HT1080 (cell line): ENCODE results near the gene UBAC1. TPM values are rescaled to one million over a fixed set of nuclear protein-coding genes. Genes with fewer than 3 reads are reported as not detected.

Source experiments
- DNase-seq: peaks from one replicate; pipeline ENCODE4 v3.0.0-alpha.2; 2015; ENCODE audit warnings: low read depth
- polyA plus RNA-seq, 2 experiments: library from polyadenylated mRNA; depleted of rRNA; stranded (reverse); fragments of >200 nt; gene quantifications; 2 replicates each; pipeline ENCODE4 v1.2.3, GENCODE V29; 2015
- total RNA-seq: library from RNA; depleted of rRNA; stranded (reverse); fragments of >200 nt; shearing (Covaris generic); gene quantifications from 2 replicates; pipeline ENCODE4 v1.2.3, GENCODE V29; 2014; rRNA removed

Gene UBAC1, protein sequence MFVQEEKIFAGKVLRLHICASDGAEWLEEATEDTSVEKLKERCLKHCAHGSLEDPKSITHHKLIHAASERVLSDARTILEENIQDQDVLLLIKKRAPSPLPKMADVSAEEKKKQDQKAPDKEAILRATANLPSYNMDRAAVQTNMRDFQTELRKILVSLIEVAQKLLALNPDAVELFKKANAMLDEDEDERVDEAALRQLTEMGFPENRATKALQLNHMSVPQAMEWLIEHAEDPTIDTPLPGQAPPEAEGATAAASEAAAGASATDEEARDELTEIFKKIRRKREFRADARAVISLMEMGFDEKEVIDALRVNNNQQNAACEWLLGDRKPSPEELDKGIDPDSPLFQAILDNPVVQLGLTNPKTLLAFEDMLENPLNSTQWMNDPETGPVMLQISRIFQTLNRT
- total RNA-seq, result 115 and 127 TPM in 2 replicates
- 67.3 and 73.6 TPM in 2 replicates for polyA plus RNA-seq (2015; cell fraction: cytosol; rRNA removed)
- 57.9 and 61.6 TPM in 2 replicates for polyA plus RNA-seq (2015; cell fraction: nucleus; rRNA removed)

DNA sequence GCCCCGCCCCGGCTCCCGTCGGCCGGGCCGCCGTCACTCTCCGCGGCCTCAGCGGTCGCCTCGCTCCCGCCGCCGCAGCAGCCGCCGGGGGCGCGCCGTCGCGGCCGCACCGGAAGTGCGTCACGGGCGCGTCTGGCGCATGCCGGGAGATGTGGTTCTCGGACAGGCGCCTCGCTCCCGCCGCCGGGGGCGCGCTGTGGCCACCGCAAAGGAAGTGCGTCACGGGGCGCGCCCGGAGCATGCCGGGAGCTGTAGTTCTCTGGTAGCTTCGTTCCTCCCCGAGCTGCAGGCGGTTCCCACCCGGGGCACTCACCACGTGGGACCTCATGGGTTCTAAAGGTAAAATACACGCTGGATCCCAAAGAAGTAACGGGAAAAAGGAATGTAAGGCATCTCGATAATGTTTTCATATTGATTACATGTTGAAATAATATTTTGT, at the start of gene UBAC1:
Gene UBAC1, minus strand, starts transcription at position 97 of the 439 bp plus-strand sequence. CDS start 211 bp downstream, outside the sequence.
- peak; percentile 96 for DNase-seq

GRCh38 chr9:136010615-136011361, 49.6 kb upstream of the UBAC1 start:
- no peak for DNase-seq

DNA sequence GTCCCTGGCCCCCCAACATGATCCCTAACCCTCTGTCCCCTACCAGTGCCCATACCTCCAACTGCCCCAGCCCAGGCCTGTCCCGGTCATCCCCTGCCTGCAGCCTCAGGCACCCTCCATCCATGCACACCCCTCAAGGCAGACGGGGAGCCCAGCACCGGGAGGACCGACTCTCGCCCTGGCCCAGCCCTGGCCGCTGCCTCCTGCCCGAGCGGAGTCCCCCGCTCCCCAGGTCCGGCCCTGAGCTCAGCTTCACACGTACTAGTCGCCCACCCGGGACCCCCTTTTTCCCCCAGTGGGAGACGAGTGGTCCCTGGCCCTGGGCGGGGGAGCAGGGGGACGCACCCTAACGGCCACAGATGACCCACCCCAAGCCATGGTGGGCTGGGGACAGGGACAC, 49.0 kb upstream of the UBAC1 start:
- DNase-seq, result no peak

- no peak for DNase-seq
These were observed 48.3 kb upstream of the UBAC1 start for GRCh38 chr9:136009516-136009915.

DNA sequence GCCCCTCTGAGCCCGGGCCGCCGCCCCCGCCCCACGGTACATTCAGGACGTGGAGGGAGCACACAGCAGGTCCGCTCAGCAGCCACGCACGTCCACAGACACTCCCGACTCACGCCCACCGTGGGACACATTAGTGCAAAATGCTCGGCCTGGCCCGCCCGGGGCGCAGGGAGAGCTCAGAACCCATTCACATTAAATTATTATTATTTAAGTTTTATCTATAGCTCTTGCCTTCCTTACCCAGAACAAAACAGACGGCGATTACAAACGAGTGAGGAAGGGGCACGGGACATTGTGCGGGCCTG, 47.5 kb upstream of the UBAC1 start:
- no peak for DNase-seq

DNA sequence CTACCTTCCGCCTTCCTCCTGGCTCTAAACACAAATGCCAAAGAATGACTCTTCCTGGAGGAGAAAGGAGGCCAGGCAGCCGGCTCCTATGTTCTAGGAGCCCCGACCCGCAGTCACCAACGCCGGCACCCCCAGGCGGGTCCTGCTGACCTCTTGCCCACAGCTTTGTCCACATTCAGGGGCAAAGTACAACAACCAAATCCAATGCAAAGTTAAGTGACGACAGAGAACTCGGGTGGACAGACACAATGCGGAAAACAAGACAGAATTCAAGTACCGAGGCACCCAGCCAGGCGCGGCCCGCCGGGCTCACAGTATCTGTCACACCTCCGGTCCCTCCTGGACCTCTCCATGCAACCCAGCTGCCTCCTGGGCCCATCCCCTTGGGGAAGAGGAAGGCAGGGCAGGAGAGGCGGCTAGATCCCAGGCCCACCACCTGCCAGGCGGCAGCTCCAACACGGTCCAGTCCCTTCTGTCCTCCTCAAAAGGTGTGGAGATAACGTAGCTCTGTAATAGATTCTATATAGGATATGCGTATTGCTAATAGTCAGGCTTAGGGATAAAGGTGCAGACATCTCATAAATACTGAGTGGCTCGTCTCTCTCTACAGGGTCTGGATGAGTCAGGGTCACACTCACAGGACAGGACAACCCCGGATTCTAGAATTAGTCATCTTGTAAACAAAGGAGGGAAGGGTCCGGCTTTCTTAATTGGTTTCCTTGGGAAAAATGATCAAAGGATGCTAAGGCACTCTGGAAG, 46.9 kb upstream of the UBAC1 start:
- peak; percentile 83 for DNase-seq

DNA sequence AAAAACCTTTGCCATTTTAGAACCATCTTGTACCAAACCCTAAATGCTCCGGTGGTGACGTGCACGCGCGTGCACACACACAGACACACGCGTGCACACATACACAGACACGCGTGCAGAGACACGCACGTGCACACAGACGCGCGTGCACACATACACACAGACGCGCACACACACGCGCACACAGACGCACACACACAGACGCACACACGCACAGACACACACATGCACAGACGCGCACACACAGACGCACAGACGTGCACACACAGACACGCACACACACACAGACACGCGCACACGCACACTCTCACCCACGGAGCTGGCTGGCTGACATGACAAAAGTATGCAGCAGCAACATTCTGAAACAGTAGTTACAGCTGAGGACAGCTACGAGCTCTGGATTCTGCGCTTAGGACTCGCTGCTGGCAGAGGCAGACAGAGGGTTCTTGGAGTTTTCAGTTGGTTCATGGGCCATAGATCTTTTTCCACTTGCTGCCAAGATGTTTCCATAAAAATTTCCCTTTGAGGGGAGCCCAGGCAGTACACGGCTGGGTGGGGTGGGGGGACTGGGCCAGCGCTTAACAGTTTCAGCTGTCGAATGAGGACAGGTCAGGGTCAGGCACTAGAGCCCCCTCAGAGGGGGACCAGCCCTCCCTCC, 46.2 kb upstream of the UBAC1 start:
- no peak for DNase-seq

DNA sequence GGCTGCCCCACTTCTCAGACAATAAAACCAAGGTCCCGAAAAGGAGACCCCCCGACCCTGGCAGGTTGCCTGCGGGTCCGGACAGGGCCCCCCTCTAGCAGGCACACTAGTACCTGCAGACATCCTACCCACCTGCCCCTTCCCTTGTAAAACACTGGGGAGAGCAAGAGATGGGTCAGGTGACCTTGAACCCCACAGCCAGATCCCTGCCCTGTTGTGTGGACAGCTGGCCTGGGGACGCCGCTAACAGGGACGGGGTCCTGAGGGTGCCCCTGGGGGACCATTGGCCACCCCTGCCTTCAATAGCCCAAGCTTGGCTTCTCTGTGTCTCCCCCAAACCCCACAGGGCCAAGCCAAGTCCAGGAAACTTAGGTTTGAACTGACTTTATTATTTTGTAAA, 45.0 kb upstream of the UBAC1 start:
- DNase-seq, result no peak

GRCh38 chr9:136004712-136005111, 43.5 kb upstream of the UBAC1 start:
- DNase-seq, result no peak

DNA sequence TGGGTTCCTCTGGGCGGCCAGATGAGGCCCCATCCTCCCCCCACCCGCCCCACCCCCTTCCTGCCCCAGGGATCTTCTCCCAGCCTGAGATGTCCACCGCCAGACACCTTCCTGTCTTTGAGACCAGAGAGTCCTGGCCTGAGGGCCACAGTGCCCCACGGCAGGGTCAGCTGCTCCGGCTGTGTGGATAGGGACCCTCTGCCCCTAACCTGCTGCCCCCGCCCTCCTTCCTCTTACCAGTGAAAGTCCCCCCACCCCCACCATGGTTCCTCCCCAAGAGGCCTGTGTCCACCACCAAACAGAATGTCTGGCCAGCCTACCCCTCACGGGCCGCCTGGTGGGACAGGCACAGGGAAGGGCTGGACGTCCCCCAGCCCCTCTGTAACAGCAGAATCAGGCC, 43.0 kb upstream of the UBAC1 start:
- DNase-seq, result no peak

DNA sequence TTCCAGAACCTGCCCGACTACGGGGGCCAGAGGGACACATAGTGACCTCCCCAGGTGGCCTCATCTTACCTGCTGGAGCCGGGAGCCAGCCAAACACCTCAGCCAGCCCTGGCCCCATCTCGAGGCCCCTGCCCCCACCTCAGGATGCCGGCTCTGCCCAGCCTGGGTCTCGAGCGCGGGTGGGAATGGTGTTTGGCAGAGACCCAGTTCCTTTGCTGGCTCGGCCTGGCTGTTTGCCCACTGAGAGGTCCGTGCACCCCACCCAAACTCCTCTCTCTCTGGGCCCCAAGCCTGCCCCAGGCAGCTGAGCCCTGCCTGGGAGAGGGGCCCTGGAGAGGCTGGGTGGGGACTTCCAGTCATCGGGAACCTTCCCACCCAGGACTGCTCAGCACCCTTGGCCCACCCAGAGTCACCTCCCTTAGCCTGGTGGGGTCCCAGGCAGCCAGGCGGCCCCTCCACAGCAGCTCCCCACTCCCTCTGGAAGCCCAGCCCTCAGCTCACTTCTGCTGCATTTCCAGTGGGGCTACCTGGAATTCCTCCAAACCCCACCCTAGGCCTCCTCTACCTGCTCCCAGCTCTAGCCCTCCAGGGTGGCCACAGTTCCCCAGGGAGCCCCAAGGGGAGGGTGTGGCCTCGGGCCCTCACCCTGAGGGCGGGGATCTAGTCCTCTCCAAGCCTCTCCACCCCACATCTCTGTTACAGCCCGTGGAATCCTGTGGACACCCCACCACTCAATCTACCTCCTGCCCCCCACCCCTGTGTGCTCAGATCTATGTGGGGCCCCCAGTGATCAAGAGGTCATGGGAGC, 42.4 kb upstream of the UBAC1 start:
- DNase-seq, result no peak

DNA sequence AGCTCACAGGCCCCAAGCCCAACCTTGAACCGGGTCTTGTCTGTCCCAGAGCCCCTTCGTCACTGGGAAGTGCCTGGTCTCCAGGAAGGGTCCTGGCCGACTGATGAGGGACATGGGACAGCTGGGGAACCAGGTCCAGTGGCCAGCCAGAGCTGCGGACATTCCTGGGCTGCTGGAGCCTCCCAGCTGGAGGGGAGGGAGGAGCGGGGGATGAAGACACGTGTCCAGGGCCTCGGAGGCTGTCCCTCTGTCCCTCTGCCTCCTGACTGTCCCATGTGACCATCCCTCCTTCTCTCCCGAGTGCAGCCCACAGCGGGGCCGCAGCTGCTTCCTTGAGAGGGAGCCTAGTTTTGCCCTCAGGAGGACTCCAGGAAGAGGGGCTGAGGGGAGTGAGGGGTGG, 41.7 kb upstream of the UBAC1 start:
- DNase-seq, result no peak

- DNase-seq, result no peak
These were observed 41.0 kb upstream of the UBAC1 start for GRCh38 chr9:136002215-136002614.

DNA sequence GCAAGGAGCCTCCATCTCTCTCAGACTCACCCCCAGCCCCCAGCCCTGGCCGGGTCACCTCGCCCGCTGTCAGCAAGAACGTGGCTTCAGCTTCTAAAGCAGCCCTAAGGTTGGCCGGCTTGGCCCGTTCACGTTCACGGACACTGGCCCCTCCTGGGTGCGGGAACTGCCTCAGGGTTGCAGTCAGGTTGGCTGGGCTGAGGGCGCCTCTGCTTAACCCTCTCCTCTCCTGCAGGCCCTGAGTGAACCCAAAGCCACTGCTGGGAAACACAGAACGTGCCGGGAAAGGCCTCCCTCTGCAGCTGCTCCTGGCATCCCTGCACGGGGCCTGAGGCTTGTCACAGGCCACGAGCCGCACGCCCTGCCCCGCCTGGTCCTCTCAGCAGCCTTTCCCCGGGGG, 40.1 kb upstream of the UBAC1 start:
- DNase-seq, result no peak

- DNase-seq, result no peak
These were observed 37.4 kb upstream of the UBAC1 start for GRCh38 chr9:135998410-135999071.

DNA sequence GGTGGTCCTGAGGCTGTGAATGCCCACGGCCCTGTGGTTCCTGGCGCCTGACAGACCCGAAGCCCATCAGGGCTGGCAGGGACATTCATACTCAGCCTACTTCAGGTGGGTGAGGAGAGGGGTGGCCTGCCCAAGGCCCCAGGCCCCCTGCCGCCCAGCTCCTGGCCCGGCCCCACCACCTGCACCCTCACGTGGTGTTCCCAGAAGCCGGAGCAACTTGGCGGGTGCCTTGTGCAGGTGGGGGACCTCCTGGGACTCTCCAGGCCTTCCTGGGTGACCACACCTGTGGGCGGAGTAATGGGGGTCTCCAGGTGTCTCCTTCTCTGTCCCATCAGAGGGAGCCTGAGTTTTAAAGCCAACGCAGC, 36.8 kb upstream of the UBAC1 start:
- DNase-seq, result no peak

DNA sequence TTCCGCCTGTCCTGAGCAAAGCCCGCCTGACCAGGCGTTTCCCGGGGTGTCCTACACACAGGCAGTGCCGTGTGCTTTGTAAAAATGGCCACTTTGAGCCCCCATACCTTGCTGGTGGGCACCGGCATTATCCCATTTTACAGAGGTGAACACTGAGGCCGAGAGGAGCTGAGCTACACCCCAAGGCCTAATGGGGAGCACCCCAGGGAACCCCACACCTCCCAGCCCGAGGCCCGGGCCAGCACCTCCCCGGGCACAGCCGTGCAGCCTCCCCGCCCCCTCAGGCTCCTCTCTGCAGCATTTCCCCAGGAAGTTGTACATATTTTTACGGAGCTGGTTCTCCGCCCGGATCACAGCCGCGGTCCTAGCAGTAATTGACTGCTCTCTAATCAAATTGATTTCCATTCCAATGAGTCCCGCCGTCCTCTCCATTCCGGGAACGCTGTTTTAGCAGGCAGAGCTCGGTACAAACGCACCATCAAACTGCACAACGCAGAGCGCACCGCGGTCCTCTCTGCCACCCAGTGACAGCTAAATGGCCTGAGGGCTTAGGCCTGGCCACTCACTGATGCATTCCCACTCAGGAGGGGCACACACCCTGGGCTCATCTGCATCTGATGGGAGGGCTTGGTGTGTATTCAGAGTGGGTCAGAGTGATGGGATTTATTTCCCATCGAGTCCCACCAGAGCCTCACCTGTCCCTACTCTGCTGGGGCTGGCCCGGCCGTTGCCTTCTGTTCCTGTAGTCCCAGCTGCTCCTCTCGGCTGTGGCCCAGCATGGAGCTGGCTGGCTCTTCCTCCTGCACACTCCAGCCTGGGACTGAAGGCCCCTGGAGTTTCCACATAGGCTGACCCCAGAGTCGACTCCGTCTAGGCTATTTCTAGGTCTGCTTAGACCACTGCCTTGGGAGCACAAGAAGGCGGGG, 36.2 kb upstream of the UBAC1 start:
- no peak for DNase-seq

- no peak for DNase-seq
These were observed 34.6 kb upstream of the UBAC1 start for GRCh38 chr9:135995816-135996215.
